ENCODE data around the gene ZNF333. TPM values are rescaled to one million over a fixed set of nuclear protein-coding genes. Genes with fewer than 3 reads are reported as not detected.

ZNF333 gene
- total and polyA plus RNA-seq, 2 donors (not counting 3 experiments of a cell fraction or from before 2014, with no cell fraction given) = 11.1 to 19.7 TPM

GRCh38 chr19:14703833-14704232 lies 14.0 kb downstream of the ZNF333 start:
- Histone ChIP-seq H2AFZ (ENCODE audit: low read depth, low read length) (no peak overlapping the region), H3K4me2 (ENCODE audit: insufficient read depth, low read length) (no peak overlapping the region), H3K9me1 (replicated peaks; ENCODE audit: control insufficient read depth, extremely low read depth, insufficient read depth, low read length) (no peaks in the 10 kb centered on the region), H3K9me3 (replicated peaks; ENCODE audit: control insufficient read depth, insufficient read depth, low read length) (no peaks in the 10 kb centered on the region), H3K79me2 (ENCODE audit: control insufficient read depth, insufficient read depth, low read length) (no peaks in the 10 kb centered on the region), H3K27ac (ENCODE audit: insufficient read depth, low read depth, low read length) (no peak overlapping the region), H3K36me3 (ENCODE audit: control insufficient read depth in 2 of 2, extremely low read depth in 1 of 2, insufficient read depth in 2 of 2, low read length in 2 of 2) (peaks cover 11 to 56% of the 10 kb centered on the region in 2 experiments), H4K20me1 (replicated peaks; ENCODE audit: control insufficient read depth, extremely low read depth, insufficient read depth, low read length) (no peaks in the 10 kb centered on the region), H3K9ac (replicated peaks; ENCODE audit: extremely low read depth, insufficient read depth, low read length) (no peak overlapping the region), H3K27me3 (ENCODE audit: control insufficient read depth in 2 of 2, insufficient read depth in 2 of 2, low read length in 2 of 2) (no peaks in the 10 kb centered on the region), H3K4me1 (ENCODE audit: control insufficient read depth, extremely low read depth, insufficient read depth, low read length) (no peaks in the 10 kb centered on the region), H3K4me3 (replicated peaks in 1 of 3; ENCODE audit: insufficient read depth in 1 of 3, low read depth in 1 of 3, low read length in 3 of 3) (no peak overlapping the region)
- CTCF ChIA-PET = interaction anchor here (0.5 kb wide), 1 partner anchor 130 kb away, joined by 3 read pairs; no protein-coding TSS in a partner anchor
- FAIRE-seq (no peak), DNase-seq (ENCODE audit: low read depth, low spot score) (no peak)
- dilution Hi-C loops (cut with MboI; ENCODE audit: extremely low pct_ligation_motif_present, low sequenced_read_pairs) (no loop called here), intact Hi-C loops (cut with micrococcal nuclease) (no loop called here)
- POLR2A ChIA-PET = no interaction called here
- no peak for TF ChIP-seq EZH2 (IDR thresholded peaks at IDR 0.05; ENCODE audit: borderline replicate concordance, low read depth, low read length, severe bottlenecking)
- TF ChIP-seq MYC (IDR thresholded peaks at IDR 0.05; ENCODE audit: low read depth, low read length) = no peak
- TF ChIP-seq POLR2AphosphoS5 (IDR thresholded peaks at IDR 0.05; ENCODE audit: insufficient read depth, low read depth, low read length) = no peak
- TF ChIP-seq POLR2A (IDR thresholded peaks at IDR 0.05; ENCODE audit: low read depth, low read length) = no peak
- no peak for TF ChIP-seq JUN (IDR thresholded peaks at IDR 0.05; ENCODE audit: borderline replicate concordance, insufficient read depth, insufficient read length, low read depth)
- no peak for TF ChIP-seq MAX (IDR thresholded peaks at IDR 0.05; ENCODE audit: insufficient read depth, insufficient read length)
- no peak for TF ChIP-seq FOS (IDR thresholded peaks at IDR 0.05; ENCODE audit: borderline replicate concordance, insufficient read depth, low read length)
- no peak for TF ChIP-seq CTCF (IDR thresholded peaks at IDR 0.05; ENCODE audit: extremely low read depth in 1 of 2, insufficient read depth in 1 of 2, low read depth in 1 of 2, low read length in 2 of 2)
- TF ChIP-seq GATA2 (IDR thresholded peaks at IDR 0.05; ENCODE audit: insufficient read depth, insufficient read length, low read depth, low read length) = no peak
- no TSS peak for BruUV-seq (replicated peaks)
